ENCODE results near the gene KLHL29. TPM values are rescaled to one million over a fixed set of nuclear protein-coding genes. Genes with fewer than 3 reads are reported as not detected.

KLHL29 gene
- total RNA-seq, 2 donors from 2014 or later, result 2.0 to 4.2 TPM

DNA sequence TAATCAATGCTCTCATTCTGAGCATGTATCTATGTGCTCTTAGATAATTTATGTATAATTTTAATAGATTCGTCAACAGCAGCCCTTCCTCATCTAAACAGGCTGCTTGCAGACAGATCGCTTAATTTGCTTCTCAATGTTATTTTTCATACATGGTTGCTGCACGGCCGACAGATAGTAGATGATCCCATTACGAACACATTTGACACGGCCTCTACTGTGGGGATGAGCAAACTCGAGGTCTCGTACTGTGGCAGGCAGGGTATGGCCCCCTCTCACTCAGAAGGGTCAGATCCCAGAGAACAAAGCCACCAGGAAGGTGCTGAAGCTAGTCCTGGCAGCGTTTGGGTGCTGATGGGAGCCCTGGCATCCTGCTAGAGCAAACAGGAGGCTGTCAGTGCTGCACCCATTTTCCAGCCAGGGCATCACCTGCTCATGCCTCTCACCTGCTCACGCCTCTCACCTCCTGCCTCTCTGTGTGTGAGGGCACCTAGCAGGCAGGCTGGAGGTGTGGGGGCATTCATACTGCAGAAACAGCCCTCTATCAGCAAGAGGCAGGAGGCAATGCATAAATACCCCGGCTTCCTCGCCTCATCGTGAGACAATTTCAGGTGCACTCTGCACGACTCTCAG, 80.0 kb downstream of the KLHL29 start:
- no peaks in the 10 kb centered on the region for H3K27me3 ChIP-seq
- no peaks in the 10 kb centered on the region for H3K36me3 ChIP-seq
- H3K27ac ChIP-seq, result no peak overlapping the region
- H3K4me3 ChIP-seq, result no peak overlapping the region
- no peaks in the 10 kb centered on the region for H3K9me3 ChIP-seq
- H3K4me1 ChIP-seq, result no peaks in the 10 kb centered on the region
- TF ChIP-seq, protein P1, sequence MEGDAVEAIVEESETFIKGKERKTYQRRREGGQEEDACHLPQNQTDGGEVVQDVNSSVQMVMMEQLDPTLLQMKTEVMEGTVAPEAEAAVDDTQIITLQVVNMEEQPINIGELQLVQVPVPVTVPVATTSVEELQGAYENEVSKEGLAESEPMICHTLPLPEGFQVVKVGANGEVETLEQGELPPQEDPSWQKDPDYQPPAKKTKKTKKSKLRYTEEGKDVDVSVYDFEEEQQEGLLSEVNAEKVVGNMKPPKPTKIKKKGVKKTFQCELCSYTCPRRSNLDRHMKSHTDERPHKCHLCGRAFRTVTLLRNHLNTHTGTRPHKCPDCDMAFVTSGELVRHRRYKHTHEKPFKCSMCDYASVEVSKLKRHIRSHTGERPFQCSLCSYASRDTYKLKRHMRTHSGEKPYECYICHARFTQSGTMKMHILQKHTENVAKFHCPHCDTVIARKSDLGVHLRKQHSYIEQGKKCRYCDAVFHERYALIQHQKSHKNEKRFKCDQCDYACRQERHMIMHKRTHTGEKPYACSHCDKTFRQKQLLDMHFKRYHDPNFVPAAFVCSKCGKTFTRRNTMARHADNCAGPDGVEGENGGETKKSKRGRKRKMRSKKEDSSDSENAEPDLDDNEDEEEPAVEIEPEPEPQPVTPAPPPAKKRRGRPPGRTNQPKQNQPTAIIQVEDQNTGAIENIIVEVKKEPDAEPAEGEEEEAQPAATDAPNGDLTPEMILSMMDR (IDR thresholded peaks at IDR 0.05), result no peak
- no peak for DNase-seq (ENCODE audit: low spot score)

DNA sequence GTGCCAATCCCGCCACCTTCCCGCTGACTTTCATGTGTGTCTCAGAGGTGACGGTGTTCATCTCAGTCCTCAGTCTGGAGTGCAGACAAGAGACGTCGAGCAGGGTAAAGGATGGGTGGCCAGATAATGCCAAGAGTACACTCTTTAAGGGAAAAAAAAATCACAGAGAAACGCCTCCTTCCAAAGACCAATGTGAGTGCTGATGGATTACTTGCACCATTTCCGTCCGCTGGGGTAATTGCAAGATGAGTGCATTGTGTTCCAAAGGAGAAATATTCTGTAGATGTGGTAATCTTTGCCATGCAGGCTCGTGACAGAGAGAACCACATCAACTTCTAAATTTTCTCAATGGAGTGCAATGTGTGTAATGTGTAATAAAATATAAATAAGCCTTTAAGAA, 81.0 kb downstream of the KLHL29 start:
- Histone ChIP-seq H3K36me3 (no peaks in the 10 kb centered on the region), H3K27me3 (no peaks in the 10 kb centered on the region), H3K4me3 (no peak overlapping the region), H3K4me1 (no peaks in the 10 kb centered on the region), H3K27ac (no peak overlapping the region), H3K9me3 (no peaks in the 10 kb centered on the region)
- TF ChIP-seq, protein P1 (IDR thresholded peaks at IDR 0.05), result no peak
- DNase-seq (ENCODE audit: low spot score), result no peak

DNA sequence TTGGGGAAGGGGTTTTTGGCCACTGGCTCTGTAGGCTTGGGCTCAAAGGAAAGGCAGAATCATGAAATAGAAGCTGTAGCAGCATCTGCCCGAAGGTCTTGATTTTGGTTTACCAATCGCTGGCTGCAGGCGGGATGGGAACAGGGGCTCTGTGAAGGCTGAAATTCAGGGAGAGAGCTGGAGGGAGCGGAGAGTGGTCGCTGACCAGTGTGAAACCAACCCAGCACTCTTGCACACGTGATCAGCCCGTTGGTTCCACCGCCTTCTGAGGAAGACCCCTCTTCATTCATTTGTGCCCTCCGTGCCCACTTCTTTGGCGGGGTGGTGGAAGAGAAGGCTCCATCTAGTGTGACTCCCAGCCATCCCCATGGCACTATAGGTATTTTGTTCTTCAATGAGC, 82.6 kb downstream of the KLHL29 start:
- Histone ChIP-seq H3K27me3 (no peaks in the 10 kb centered on the region), H3K9me3 (no peaks in the 10 kb centered on the region), H3K27ac (no peak overlapping the region), H3K4me1 (no peaks in the 10 kb centered on the region), H3K4me3 (no peak overlapping the region), H3K36me3 (no peaks in the 10 kb centered on the region)
- DNase-seq (ENCODE audit: low spot score), result no peak
- TF ChIP-seq, protein P1 (IDR thresholded peaks at IDR 0.05), result no peak

DNA sequence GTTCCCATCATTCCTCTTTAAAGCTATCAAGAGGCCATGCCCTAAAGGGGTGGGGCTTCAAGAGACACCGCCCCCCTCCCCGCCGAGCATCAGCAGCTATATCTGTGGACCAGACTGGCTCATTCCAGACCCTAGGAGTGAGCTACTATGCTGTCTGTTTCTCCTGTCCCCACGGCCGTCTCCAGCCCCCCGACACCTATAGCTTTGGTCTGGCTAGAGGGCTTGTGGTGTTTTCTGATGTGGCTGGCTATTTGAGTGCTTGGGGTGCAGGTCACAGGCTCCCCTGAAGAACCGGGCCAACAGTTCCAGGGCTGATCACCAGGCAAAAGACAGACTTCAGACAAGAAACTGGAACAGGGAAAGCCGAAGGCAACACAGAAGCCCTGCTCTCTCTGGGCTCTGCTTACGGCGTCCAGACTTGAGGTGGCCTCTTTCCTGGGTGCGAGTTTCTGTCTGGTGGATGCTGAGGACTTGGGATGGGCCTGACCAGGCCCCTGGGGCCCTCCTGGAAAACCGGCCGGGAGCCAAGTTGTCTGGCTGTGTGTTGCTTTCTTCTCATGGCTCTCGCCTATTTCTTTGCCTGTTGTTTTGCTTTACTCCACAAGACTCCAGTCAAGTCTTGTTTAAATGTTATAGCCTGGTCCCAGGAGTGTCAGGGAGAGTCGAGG, 83.6 kb downstream of the KLHL29 start:
- Histone ChIP-seq H3K27ac (no peak overlapping the region), H3K4me3 (no peak overlapping the region), H3K36me3 (no peaks in the 10 kb centered on the region), H3K4me1 (no peaks in the 10 kb centered on the region), H3K27me3 (no peaks in the 10 kb centered on the region), H3K9me3 (no peaks in the 10 kb centered on the region)
- DNase-seq (ENCODE audit: low spot score), result no peak
- TF ChIP-seq, protein P1 (IDR thresholded peaks at IDR 0.05), result no peak

DNA sequence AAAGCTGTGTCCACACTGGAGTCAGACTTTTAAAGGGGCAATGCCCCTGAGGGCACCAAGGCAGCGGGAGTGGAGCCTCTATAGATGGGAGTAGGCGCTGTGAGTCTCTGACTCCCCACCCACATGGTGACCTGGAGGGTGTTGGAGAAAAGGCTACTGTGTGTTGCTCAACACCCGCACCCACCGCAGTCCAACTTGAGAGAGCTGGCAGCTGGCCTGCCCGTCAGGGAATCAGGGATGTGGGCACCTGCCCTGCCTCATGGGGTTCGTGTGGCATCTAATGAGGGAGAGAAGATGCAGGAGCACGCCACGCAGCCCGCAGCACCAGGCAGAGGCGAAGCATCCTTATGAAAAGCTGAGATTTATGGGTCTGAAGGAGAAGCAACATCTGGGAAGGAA, 84.2 kb downstream of the KLHL29 start:
- Histone ChIP-seq H3K36me3 (no peaks in the 10 kb centered on the region), H3K27me3 (no peaks in the 10 kb centered on the region), H3K27ac (no peak overlapping the region), H3K9me3 (no peaks in the 10 kb centered on the region), H3K4me1 (no peaks in the 10 kb centered on the region), H3K4me3 (no peak overlapping the region)
- DNase-seq (ENCODE audit: low spot score), result no peak
- TF ChIP-seq, protein P1 (IDR thresholded peaks at IDR 0.05), result no peak
